Measurements from ENCODE around the gene AAGAB.

DNA sequence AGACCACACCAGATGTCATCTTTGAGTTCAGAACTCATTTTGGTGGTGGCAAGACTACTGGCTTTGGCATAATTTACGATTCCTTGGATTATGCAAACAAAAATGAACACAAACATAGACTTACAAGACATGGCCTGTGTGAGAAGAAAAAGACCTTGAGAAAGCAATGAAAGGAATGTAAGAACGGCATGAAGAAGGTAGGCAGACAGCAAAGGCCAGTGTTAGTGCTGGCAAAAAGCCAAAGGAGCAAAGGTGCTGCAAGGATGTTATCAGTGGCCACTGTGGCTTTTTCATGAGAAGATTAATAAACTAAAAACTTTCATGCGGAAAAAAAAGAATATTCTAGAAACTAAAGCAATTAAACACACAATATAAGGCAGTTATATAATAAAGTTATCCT lies 21.9 kb downstream of the AAGAB start:
- TF ChIP-seq, protein P1, sequence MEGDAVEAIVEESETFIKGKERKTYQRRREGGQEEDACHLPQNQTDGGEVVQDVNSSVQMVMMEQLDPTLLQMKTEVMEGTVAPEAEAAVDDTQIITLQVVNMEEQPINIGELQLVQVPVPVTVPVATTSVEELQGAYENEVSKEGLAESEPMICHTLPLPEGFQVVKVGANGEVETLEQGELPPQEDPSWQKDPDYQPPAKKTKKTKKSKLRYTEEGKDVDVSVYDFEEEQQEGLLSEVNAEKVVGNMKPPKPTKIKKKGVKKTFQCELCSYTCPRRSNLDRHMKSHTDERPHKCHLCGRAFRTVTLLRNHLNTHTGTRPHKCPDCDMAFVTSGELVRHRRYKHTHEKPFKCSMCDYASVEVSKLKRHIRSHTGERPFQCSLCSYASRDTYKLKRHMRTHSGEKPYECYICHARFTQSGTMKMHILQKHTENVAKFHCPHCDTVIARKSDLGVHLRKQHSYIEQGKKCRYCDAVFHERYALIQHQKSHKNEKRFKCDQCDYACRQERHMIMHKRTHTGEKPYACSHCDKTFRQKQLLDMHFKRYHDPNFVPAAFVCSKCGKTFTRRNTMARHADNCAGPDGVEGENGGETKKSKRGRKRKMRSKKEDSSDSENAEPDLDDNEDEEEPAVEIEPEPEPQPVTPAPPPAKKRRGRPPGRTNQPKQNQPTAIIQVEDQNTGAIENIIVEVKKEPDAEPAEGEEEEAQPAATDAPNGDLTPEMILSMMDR (IDR thresholded peaks at IDR 0.05) = no peak
- TF ChIP-seq POLR2A (IDR thresholded peaks at IDR 0.05) (no peak), EP300 (IDR thresholded peaks at IDR 0.05) (no peak)
